Renal pelvis (tissue), 4 donors: ENCODE results near the gene EXOC3. TPM values are rescaled to one million over a fixed set of nuclear protein-coding genes. Genes with fewer than 3 reads are reported as not detected.

Experiments used
- DNase-seq: peaks from one replicate; pipeline ENCODE4 v3.0.0-alpha.2; 2013
- polyA plus RNA-seq, 3 donors: library from polyadenylated mRNA; unstranded; fragments of 120-200 nt; gene quantifications; one replicate each; pipeline ENCODE4 v1.2.1, GENCODE V29; 2013; ENCODE audit not compliant: insufficient read length in 3 of 3

The EXOC3 gene
- polyA plus RNA-seq, 3 donors: 57.0 to 79.1 (median 66.9) TPM

GRCh38 chr5:453725-454481 lies 10.9 kb downstream of the EXOC3 start:
- DNase-seq: no peak

GRCh38 chr5:454936-455335 lies 12.0 kb downstream of the EXOC3 start:
- no peak for DNase-seq

- no peak for DNase-seq
Observed at GRCh38 chr5:455806-456205, 12.8 kb downstream of the EXOC3 start.

- no peak for DNase-seq
Observed at GRCh38 chr5:456351-457194, 13.6 kb downstream of the EXOC3 start.

- no peak for DNase-seq
Observed at GRCh38 chr5:457195-457961, 14.4 kb downstream of the EXOC3 start.

- no peak for DNase-seq
Observed at GRCh38 chr5:458547-459353, 15.8 kb downstream of the EXOC3 start.

- DNase-seq: no peak
Observed at GRCh38 chr5:459562-460272, 16.7 kb downstream of the EXOC3 start.

- no peak for DNase-seq
Observed at GRCh38 chr5:460273-460625, 17.3 kb downstream of the EXOC3 start.

- no peak for DNase-seq
Observed at GRCh38 chr5:462051-462481, 19.1 kb downstream of the EXOC3 start.

- no peak for DNase-seq
Observed at GRCh38 chr5:463301-463700, 20.3 kb downstream of the EXOC3 start.

GRCh38 chr5:463952-464351 lies 21.0 kb downstream of the EXOC3 start:
- no peak for DNase-seq

- DNase-seq: no peak
Observed at GRCh38 chr5:464446-464842, 21.5 kb downstream of the EXOC3 start.

- DNase-seq: no peak
Observed at GRCh38 chr5:464843-465590, 22.0 kb downstream of the EXOC3 start.

GRCh38 chr5:465591-466403 lies 22.8 kb downstream of the EXOC3 start:
- no peak for DNase-seq

- DNase-seq: no peak
Observed at GRCh38 chr5:466661-467310, 23.8 kb downstream of the EXOC3 start.

GRCh38 chr5:468401-468800 lies 25.4 kb downstream of the EXOC3 start:
- DNase-seq: no peak

- DNase-seq: no peak
Observed at GRCh38 chr5:469752-470483, 26.9 kb downstream of the EXOC3 start.
